K562 (cell line): Measurements from ENCODE around the gene HNRNPLL. TPM values are rescaled to one million over a fixed set of nuclear protein-coding genes. Genes with fewer than 3 reads are reported as not detected.

Source experiments
- CBFB ChIP-seq: sonication (generic); formaldehyde crosslinking; IDR thresholded peaks from 2 replicates; pipeline ENCODE4 v1.4.0; 2020; ENCODE audit warnings: mild to moderate bottlenecking, missing genetic modification reagents
- CHD1 ChIP-seq: fragments of 200-600 bp; sonication (generic); IDR thresholded peaks from one replicate; pipeline ENCODE4 v1.6.1; 2012; ENCODE audit warnings: mild to moderate bottlenecking, moderate library complexity, low read length, inconsistent platforms
- CTCFL ChIP-seq: IDR thresholded peaks from 2 replicates; pipeline ENCODE4 v1.6.1; 2011; ENCODE audit warnings: borderline replicate concordance, low read depth, mild to moderate bottlenecking, moderate library complexity, low read length; ENCODE audit not compliant: insufficient read depth, poor library complexity, severe bottlenecking
- FOXK2 ChIP-seq, 2 experiments: fragments of 450-650 bp; IDR thresholded peaks in 1 of 2; conservative IDR thresholded peaks in 1 of 2; 2 replicates each; pipeline ENCODE4 v1.6.1; 2016; ENCODE audit warnings: low read depth in 2 of 2, mild to moderate bottlenecking in 1 of 2
- KDM1A ChIP-seq, 2 experiments: fragments of 450-650 bp; IDR thresholded peaks; 2 replicates each; pipeline ENCODE4 v1.6.1; 2016; ENCODE audit warnings: mild to moderate bottlenecking in 2 of 2
- KDM4B ChIP-seq, 2 experiments: fragments of 450-650 bp in 1 of 2; sonication (generic) in 1 of 2; IDR thresholded peaks; 2 replicates each; pipeline ENCODE4 v1.6.1; 2016 to 2017; ENCODE audit warnings: borderline replicate concordance in 2 of 2, antibody characterized with exemption in 1 of 2, low read depth in 1 of 2, mild to moderate bottlenecking in 1 of 2
- MITF ChIP-seq: IDR thresholded peaks from 2 replicates; pipeline ENCODE4 v1.6.1; 2014; ENCODE audit warnings: antibody characterized with exemption
- NELFE ChIP-seq: IDR thresholded peaks from 2 replicates; pipeline ENCODE4 v1.6.1; 2011; ENCODE audit warnings: mild to moderate bottlenecking; ENCODE audit not compliant: insufficient read depth, insufficient read length
- PATZ1 ChIP-seq: fragments of 250-450 bp; sonication (Bioruptor Pico); IDR thresholded peaks from 2 replicates; pipeline ENCODE4 v1.5.0; 2020; ENCODE audit warnings: mild to moderate bottlenecking, borderline replicate concordance
- PHTF2 ChIP-seq: fragments of 250-450 bp; sonication (Bioruptor Pico); IDR thresholded peaks from 2 replicates; pipeline ENCODE4 v1.5.0; 2021; ENCODE audit warnings: mild to moderate bottlenecking
- RBM34 ChIP-seq: fragments of 200-400 bp; formaldehyde crosslinking; IDR thresholded peaks from 2 replicates; pipeline ENCODE4 v1.6.1; 2018; ENCODE audit warnings: low read length, borderline replicate concordance; ENCODE audit not compliant: insufficient read depth
- RUNX1 ChIP-seq: sonication (generic); IDR thresholded peaks from 2 replicates; pipeline ENCODE4 v1.6.1; 2016; ENCODE audit warnings: antibody characterized with exemption, low read depth
- SMARCE1 ChIP-seq: fragments of 450-650 bp; IDR thresholded peaks from 2 replicates; pipeline ENCODE4 v1.7.1; 2016; ENCODE audit warnings: mild to moderate bottlenecking
- SRF ChIP-seq, 2 experiments: fragments of 250-450, 450-650 bp in 1 of 2; sonication (Bioruptor Pico) in 1 of 2; sonication (generic) in 1 of 2; formaldehyde crosslinking; IDR thresholded peaks; 2 replicates each; pipeline versions ENCODE4 v1.5.0 to v1.5.1; 2020 to 2022; ENCODE audit warnings: mild to moderate bottlenecking in 1 of 2, missing genetic modification reagents in 1 of 2
- STAG1 ChIP-seq: sonication (generic); formaldehyde crosslinking; IDR thresholded peaks from 2 replicates; pipeline ENCODE4 v1.5.0; 2020; ENCODE audit warnings: missing genetic modification reagents, borderline replicate concordance
- TSC22D4 ChIP-seq: fragments of 450-650 bp; IDR thresholded peaks from 2 replicates; pipeline ENCODE4 v1.6.1; 2016; ENCODE audit warnings: missing genetic modification characterization, missing biosample characterization, control low read depth
- ZBTB17 ChIP-seq: fragments of 450-650 bp; formaldehyde crosslinking; IDR thresholded peaks from 2 replicates; pipeline ENCODE4 v1.4.0; 2020; ENCODE audit warnings: mild to moderate bottlenecking
- ZBTB33 ChIP-seq: sonication (generic); formaldehyde crosslinking; IDR thresholded peaks from 2 replicates; pipeline ENCODE4 v1.8.1; 2023; ENCODE audit warnings: mild to moderate bottlenecking, missing genetic modification reagents
- ZNF584 ChIP-seq: fragments of 200-800 bp; sonication (Bioruptor generic); IDR thresholded peaks from 2 replicates; pipeline ENCODE4 v1.6.1; 2016; ENCODE audit warnings: low read depth, mild to moderate bottlenecking, missing genetic modification characterization, missing compliant biosample characterization
- ZNF668 ChIP-seq: fragments of 250-450 bp; sonication (Bioruptor Pico); IDR thresholded peaks from 2 replicates; pipeline ENCODE4 v1.8.0; 2022; ENCODE audit warnings: mild to moderate bottlenecking, inconsistent platforms
- polyA plus RNA-seq, 8 experiments: library from polyadenylated mRNA; depleted of rRNA in 4 of 8; stranded (reverse) in 5 of 8; unstranded in 3 of 8; fragments of >200 nt; fragmentation: Nextera tagmentation in 2 of 8; fragmentation: Illumina TruSeq in 1 of 8; extraction: Ambion mirVana in 2 of 8; extraction: Trizol in 1 of 8; gene quantifications; 2 replicates each; pipeline versions ENCODE4 v1.2.1 to v1.2.3, GENCODE V29; 2011 to 2014; ENCODE audit warnings: inconsistent platforms in 1 of 8, missing spikeins in 1 of 8
- total RNA-seq, 7 experiments: library from RNA; depleted of rRNA in 6 of 7; stranded (reverse); fragments of >200 nt in 6 of 7; fragmentation: Illumina TruSeq in 2 of 7; extraction: Trizol in 2 of 7; gene quantifications; 2 replicates each; pipeline versions ENCODE4 v1.2.1 to v1.2.3, GENCODE V29; 2011 to 2021; ENCODE audit warnings: low replicate concordance in 1 of 7

Gene HNRNPLL
- total and polyA plus RNA-seq, 9 of the 15 experiments (the other 6 are each of a cell fraction or from before 2014, with no cell fraction given) = 19.8 to 135 (median 57.8) TPM

GRCh38 chr2:38523728-38524437, 78.8 kb downstream of the HNRNPLL start (continued):
- TF ChIP-seq CBFB = peak; percentile 48; the same call in 1 of the 2 replicates
- TF ChIP-seq KDM1A (IDR thresholded peaks at IDR 0.05) = no peak
- TF ChIP-seq FOXK2 (conservative IDR thresholded peaks at IDR 0.05 in 1 of 2, IDR thresholded peaks at IDR 0.05 in 1 of 2; ENCODE audit: low read depth in 2 of 2) = no peak
- TF ChIP-seq MITF = no peak
- TF ChIP-seq PHTF2 (CRISPR knock-in tag) = no peak
- no peak for TF ChIP-seq KDM4B (IDR thresholded peaks at IDR 0.05; ENCODE audit: borderline replicate concordance in 2 of 2, low read depth in 1 of 2)
- no peak for TF ChIP-seq PATZ1 (CRISPR knock-in tag)
- no peak for TF ChIP-seq NELFE
- no peak for TF ChIP-seq ZNF584
- TF ChIP-seq STAG1 = 0 out of 2 replicates have a peak, but pooled peaks have one; percentile 25
- no peak for TF ChIP-seq RBM34
- no peak for TF ChIP-seq ZNF668 (CRISPR knock-in tag)
- no peak for TF ChIP-seq SRF (CRISPR knock-in tag; IDR thresholded peaks at IDR 0.05)
- no peak for TF ChIP-seq ZBTB17 (CRISPR knock-in tag)
- no peak for TF ChIP-seq RUNX1
- TF ChIP-seq CTCFL = peak; percentile 11
- no peak for TF ChIP-seq TSC22D4 (tag)
- TF ChIP-seq ZBTB33 (CRISPR knock-in tag) = peak; percentile 83
- no peak for TF ChIP-seq SMARCE1
- no peak for TF ChIP-seq CHD1
